Fibroblast of lung (primary cell): Measurements from ENCODE around the gene GNA12. TPM values are rescaled to one million over a fixed set of nuclear protein-coding genes. Genes with fewer than 3 reads are reported as not detected.
"Not testable (repeated sequence)": the region's sequence is repeated elsewhere in the genome, so short reads cannot be mapped to it uniquely, and the experiment has no call there.

ENCODE experiments used
- DNase-seq, 2 donors: peaks; one replicate each; pipeline versions ENCODE4 v3.0.0 to v3.0.0-alpha.2; 2010; ENCODE audit warnings: low read depth in 2 of 2
- H2AFZ ChIP-seq: 2 replicates; pipeline ENCODE4 v1.5.1; 2012; ENCODE audit warnings: low read length, control low read depth, inconsistent platforms
- H3K27ac ChIP-seq: 2 replicates; pipeline ENCODE4 v1.5.1; 2011; ENCODE audit warnings: low read length, control low read depth; ENCODE audit not compliant: insufficient read depth
- H3K27me3 ChIP-seq: 2 replicates; pipeline ENCODE4 v1.5.1; 2011; ENCODE audit warnings: mild to moderate bottlenecking, low read length; ENCODE audit not compliant: control insufficient read depth, insufficient read depth
- H3K36me3 ChIP-seq: 2 replicates; pipeline ENCODE4 v1.5.1; 2011; ENCODE audit warnings: low read length; ENCODE audit not compliant: control insufficient read depth, insufficient read depth
- H3K4me1 ChIP-seq: 2 replicates; pipeline ENCODE4 v1.5.1; 2011; ENCODE audit warnings: low read length; ENCODE audit not compliant: control insufficient read depth, insufficient read depth; ENCODE audit errors: extremely low read depth
- H3K4me2 ChIP-seq: 2 replicates; pipeline ENCODE4 v1.5.1; 2011; ENCODE audit warnings: low read length, control low read depth; ENCODE audit not compliant: insufficient read depth; ENCODE audit errors: extremely low read depth
- H3K4me3 ChIP-seq, 4 experiments: fragments of 200-600 bp in 1 of 4; sonication (generic) in 1 of 4; replicated peaks in 1 of 4; 2 replicates each; pipeline ENCODE4 v1.5.1; 2011 to 2016; ENCODE audit warnings: low read length in 4 of 4, low read depth in 3 of 4, mild to moderate bottlenecking in 3 of 4, control low read depth in 2 of 4, inconsistent platforms in 1 of 4, mixed read lengths in 1 of 4; ENCODE audit not compliant: insufficient read depth in 1 of 4; ENCODE audit errors: control extremely low read depth in 1 of 4
- H3K79me2 ChIP-seq: 2 replicates; pipeline ENCODE4 v1.5.1; 2012; ENCODE audit warnings: mild to moderate bottlenecking, low read length, inconsistent platforms; ENCODE audit not compliant: control insufficient read depth, insufficient read depth
- H3K9ac ChIP-seq: 2 replicates; pipeline ENCODE4 v1.5.1; 2011; ENCODE audit warnings: mild to moderate bottlenecking, low read length, control low read depth; ENCODE audit not compliant: insufficient read depth
- H3K9me3 ChIP-seq: 2 replicates; pipeline ENCODE4 v1.5.1; 2012; ENCODE audit warnings: low read depth, low read length; ENCODE audit not compliant: control insufficient read depth, insufficient read depth
- H4K20me1 ChIP-seq: 2 replicates; pipeline ENCODE4 v1.5.1; 2011; ENCODE audit warnings: low read length; ENCODE audit not compliant: control insufficient read depth, insufficient read depth; ENCODE audit errors: extremely low read depth
- CTCF ChIP-seq, 2 donors: IDR thresholded peaks in 1 of 2; conservative IDR thresholded peaks in 1 of 2; 1 replicate in 1 of 2; 2 replicates in 1 of 2; pipeline ENCODE4 v1.5.1; 2011 to 2012; ENCODE audit warnings: low read length in 2 of 2, control low read depth in 1 of 2, inconsistent platforms in 1 of 2, low read depth in 1 of 2, mild to moderate bottlenecking in 1 of 2
- EZH2 ChIP-seq: IDR thresholded peaks from 2 replicates; pipeline ENCODE4 v1.5.1; 2012; ENCODE audit warnings: low read length, control low read depth, mild to moderate bottlenecking; ENCODE audit errors: missing control alignments
- polyA plus RNA-seq, 2 donors: library from polyadenylated mRNA; depleted of rRNA in 1 of 2; stranded (reverse) in 1 of 2; unstranded in 1 of 2; fragments of >200 nt; gene quantifications; 2 replicates each; pipeline ENCODE4 v1.2.1, GENCODE V29; 2011 to 2012; ENCODE audit warnings: missing spikeins in 1 of 2
- total RNA-seq: library from RNA; depleted of rRNA; stranded (reverse); fragments of >200 nt; gene quantifications from 2 replicates; pipeline ENCODE4 v1.2.1, GENCODE V29; 2014

GNA12 gene
- total and polyA plus RNA-seq, 2 donors (not counting 1 experiment from before 2014, with no cell fraction given), result 36.2 to 137 TPM

GRCh38 chr7:2698581-2699288 is 145.4 kb downstream of the GNA12 start:
- no peaks in the 10 kb centered on the region for H3K36me3 ChIP-seq
- peaks cover 3% of the 10 kb centered on the region for H3K4me1 ChIP-seq
- no peak overlapping the region for H2AFZ ChIP-seq
- H3K9me3 ChIP-seq, result no peaks in the 10 kb centered on the region
- H3K27ac ChIP-seq, result no peak overlapping the region
- no peaks in the 10 kb centered on the region for H3K27me3 ChIP-seq
- H4K20me1 ChIP-seq, result no peaks in the 10 kb centered on the region
- H3K79me2 ChIP-seq, result no peaks in the 10 kb centered on the region
- no peak overlapping the region for H3K9ac ChIP-seq
- TF ChIP-seq CTCF (conservative IDR thresholded peaks at IDR 0.05 in 1 of 2, IDR thresholded peaks at IDR 0.05 in 1 of 2; ENCODE audit: low read depth in 1 of 2, low read length in 2 of 2) (no peak), EZH2 (no peak)
- peak in 1 of 2 donors; percentile 35 for DNase-seq
- H3K4me2 ChIP-seq, result no peak overlapping the region
- H3K4me3 ChIP-seq, result no peak overlapping the region

DNA sequence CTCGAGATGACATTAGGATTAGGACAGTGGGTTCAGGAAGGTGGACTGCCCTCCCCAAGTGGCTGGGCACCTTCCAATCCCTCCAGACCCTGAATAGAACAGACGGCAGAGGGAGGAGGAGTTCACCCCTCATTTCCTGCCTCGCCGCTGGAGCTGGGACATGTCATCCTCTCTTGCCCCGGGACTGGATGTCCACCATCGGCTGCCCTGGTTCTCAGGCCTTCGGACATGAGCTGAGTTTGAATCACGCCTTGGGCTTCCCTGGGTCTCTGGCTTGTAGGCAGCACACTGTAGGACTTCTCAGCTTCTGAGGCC is 150.0 kb downstream of the GNA12 start:
- not testable (repeated sequence) for H3K9ac ChIP-seq, H3K36me3 ChIP-seq, H3K79me2 ChIP-seq, H3K9me3 ChIP-seq, H3K4me3 ChIP-seq, H2AFZ ChIP-seq, H3K4me1 ChIP-seq, H3K4me2 ChIP-seq, DNase-seq, H3K27ac ChIP-seq, H4K20me1 ChIP-seq
- peaks cover 14% of the 10 kb centered on the region for H3K27me3 ChIP-seq

GRCh38 chr7:2693420-2694121 is 150.5 kb downstream of the GNA12 start:
- H3K4me1 ChIP-seq, H3K79me2 ChIP-seq, H3K4me2 ChIP-seq, DNase-seq, H3K9me3 ChIP-seq, H3K36me3 ChIP-seq, H3K27ac ChIP-seq, H4K20me1 ChIP-seq, H3K4me3 ChIP-seq, H2AFZ ChIP-seq, H3K9ac ChIP-seq: not testable (repeated sequence)
- H3K27me3 ChIP-seq, result peaks cover 19% of the 10 kb centered on the region

GRCh38 chr7:2692543-2692942 is 151.6 kb downstream of the GNA12 start:
- Histone ChIP-seq H3K4me1 (peaks cover 6% of the 10 kb centered on the region), H4K20me1 (no peaks in the 10 kb centered on the region), H3K4me2 (no peak overlapping the region), H3K27ac (no peak overlapping the region), H3K9me3 (no peaks in the 10 kb centered on the region), H3K36me3 (no peaks in the 10 kb centered on the region), H3K27me3 (peaks cover 27% of the 10 kb centered on the region), H2AFZ (no peak overlapping the region), H3K9ac (no peak overlapping the region), H3K79me2 (no peaks in the 10 kb centered on the region), H3K4me3 (no peak overlapping the region)
- DNase-seq, result no peak
- no peak for TF ChIP-seq EZH2
- TF ChIP-seq CTCF (conservative IDR thresholded peaks at IDR 0.05 in 1 of 2, IDR thresholded peaks at IDR 0.05 in 1 of 2; ENCODE audit: low read depth in 1 of 2, low read length in 2 of 2), result no peak

- H3K9ac ChIP-seq, DNase-seq, H3K4me1 ChIP-seq, H3K79me2 ChIP-seq, H3K9me3 ChIP-seq, H3K27ac ChIP-seq, H3K36me3 ChIP-seq, H3K4me2 ChIP-seq, H4K20me1 ChIP-seq, H3K4me3 ChIP-seq, H2AFZ ChIP-seq: not testable (repeated sequence)
- peaks cover 27% of the 10 kb centered on the region for H3K27me3 ChIP-seq
Observed at GRCh38 chr7:2691932-2692439, 152.1 kb downstream of the GNA12 start.
